ENCODE results near the gene CRTC2. TPM values are rescaled to one million over a fixed set of nuclear protein-coding genes. Genes with fewer than 3 reads are reported as not detected.

CRTC2 gene
- 1.9 and 2.8 TPM in 2 replicates for total RNA-seq

GRCh38 chr1:153958111-153958960, at the start of gene CRTC2:
Gene CRTC2, minus strand, starts transcription at chr1:153958612. Its CDS starts 115 bp downstream, at chr1:153958497.

GRCh38 chr1:153990468-153991150, 32.2 kb upstream of the CRTC2 start, which contains the start of gene RPS27:
Gene RPS27, plus strand, starts transcription at chr1:153990762. Its CDS starts 35 bp downstream, at chr1:153990797.

GRCh38 chr1:153985941-153986761, 27.7 kb upstream of the CRTC2 start, which contains the start of gene RAB13:
Gene RAB13, minus strand, starts transcription at chr1:153986339. Its CDS starts 103 bp downstream, at chr1:153986236.

GRCh38 chr1:153977250-153978240, 19.1 kb upstream of the CRTC2 start, which contains the start of gene JTB:
Gene JTB, minus strand, starts transcription at chr1:153977674. Its CDS starts 422 bp downstream, at chr1:153977252.

GRCh38 chr1:153967107-153967999, 8.9 kb upstream of the CRTC2 start, which contains the start of gene CREB3L4:
Gene CREB3L4, plus strand, starts transcription at chr1:153967902. Its CDS starts 624 bp downstream, at chr1:153968526.

GRCh38 chr1:153963030-153963849, 4.8 kb upstream of the CRTC2 start, which contains the start of gene SLC39A1:
Gene SLC39A1, minus strand, starts transcription at chr1:153963537. Its CDS starts 822 bp downstream, at chr1:153962715.

GRCh38 chr1:153946622-153947241, 11.7 kb downstream of the CRTC2 start, which contains the start of gene DENND4B:
Gene DENND4B, minus strand, starts transcription at chr1:153946718. Its CDS starts 2,344 bp downstream, at chr1:153944374.

GRCh38 chr1:153922972-153923925, 35.2 kb downstream of the CRTC2 start, which contains the start of gene GATAD2B:
Gene GATAD2B, minus strand, starts transcription at chr1:153922972. Its CDS starts 94,625 bp downstream, at chr1:153828347.

Other genes starting within 250 kb of the CRTC2 start
- gene INTS3, start 230.6 kb downstream of the CRTC2 start, total RNA-seq, result 26.5 and 29.7 TPM in 2 replicates
- gene SLC27A3, start 183.2 kb downstream of the CRTC2 start, total RNA-seq, result 6.1 and 8.5 TPM in 2 replicates
- gene GATAD2B, start 35.6 kb downstream of the CRTC2 start, total RNA-seq, result 2.5 and 3.1 TPM in 2 replicates
- gene DENND4B, start 11.9 kb downstream of the CRTC2 start, total RNA-seq, result 12.1 and 17.2 TPM in 2 replicates
- gene SLC39A1, start 4.9 kb upstream of the CRTC2 start, total RNA-seq, result 102 and 123 TPM in 2 replicates
- gene CREB3L4, start 9.3 kb upstream of the CRTC2 start, total RNA-seq, result 4.6 and 6.5 TPM in 2 replicates
- gene JTB, start 19.1 kb upstream of the CRTC2 start, total RNA-seq, result 172 and 183 TPM in 2 replicates
- gene RAB13, start 27.7 kb upstream of the CRTC2 start, total RNA-seq, result 96.4 and 134 TPM in 2 replicates
- 915 and 1,485 TPM in 2 replicates for gene RPS27, start 32.1 kb upstream of the CRTC2 start, total RNA-seq
- under 0.01 and 0.28 TPM in 2 replicates for gene NUP210L, start 196.5 kb upstream of the CRTC2 start, total RNA-seq
- gene TPM3, start 233.5 kb upstream of the CRTC2 start, total RNA-seq, result 371 and 963 TPM in 2 replicates
- gene CFAP141, start 247.7 kb upstream of the CRTC2 start, total RNA-seq, result not detected in 2 replicates